NCI-H2107 treated with DMSO at 0.1 percent for 48 hours (cell line): ENCODE data around the gene KCNF1.

Experiments used
- DNase-seq: peaks from one replicate; lab custom pipeline; 2025; ENCODE audit not compliant: unreplicated experiment; lab: John Stamatoyannopoulos, UW

KCNF1 gene

DNA sequence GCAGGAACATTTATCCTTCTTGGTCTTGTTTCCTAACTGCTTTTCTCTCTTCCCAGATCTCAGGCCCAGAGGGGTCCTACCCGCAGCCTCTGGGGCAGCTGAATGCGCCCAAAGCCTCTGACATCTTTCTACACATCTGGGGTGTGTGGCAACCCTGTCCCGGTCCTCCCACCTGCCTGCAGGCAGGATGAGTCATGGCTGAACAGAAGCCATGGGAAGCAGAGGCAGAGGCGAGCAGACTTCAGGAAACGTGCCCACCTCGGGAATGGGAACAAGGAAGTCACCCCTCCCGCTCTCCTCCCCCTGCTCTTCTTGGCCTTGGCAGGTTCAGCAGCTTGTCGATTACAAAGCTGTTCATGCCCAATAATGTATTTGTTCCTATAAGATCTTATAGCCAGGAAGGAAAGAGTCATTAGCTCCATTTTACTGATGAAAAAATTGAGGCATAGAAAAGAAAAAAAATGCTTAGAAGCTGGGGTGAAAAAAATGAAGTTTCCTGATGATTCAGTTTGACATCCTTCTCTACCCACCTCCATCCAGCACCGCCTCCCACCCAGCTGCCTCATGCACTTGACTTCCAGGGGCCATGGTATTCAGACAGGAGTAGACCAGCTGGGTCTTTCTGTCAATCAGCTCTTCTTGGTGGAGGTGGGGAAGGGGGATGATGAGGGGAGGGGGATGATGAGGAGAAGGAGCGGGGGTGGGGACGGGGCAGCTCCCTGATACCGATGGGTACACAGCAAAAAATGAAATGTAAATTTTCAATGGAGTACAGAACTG, 10.4 kb upstream of the KCNF1 start:
- DNase-seq, result no peak

DNA sequence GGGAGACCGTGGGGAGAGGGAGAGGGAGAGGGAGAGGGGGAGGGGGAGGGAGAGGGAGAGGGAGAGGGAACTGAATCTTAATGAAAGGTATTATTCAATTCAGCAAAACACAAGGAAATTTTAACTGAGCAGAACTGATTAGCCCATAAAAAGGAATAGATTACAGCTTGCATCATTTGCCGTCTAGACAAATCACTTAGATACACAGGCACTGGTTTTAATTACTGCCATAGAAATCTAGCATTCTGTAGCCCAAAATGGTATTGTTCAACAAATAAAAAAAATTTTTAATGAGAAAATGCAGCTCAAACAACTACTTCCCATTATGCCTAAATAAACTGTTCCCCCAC, 7.9 kb upstream of the KCNF1 start:
- DNase-seq, result no peak

DNA sequence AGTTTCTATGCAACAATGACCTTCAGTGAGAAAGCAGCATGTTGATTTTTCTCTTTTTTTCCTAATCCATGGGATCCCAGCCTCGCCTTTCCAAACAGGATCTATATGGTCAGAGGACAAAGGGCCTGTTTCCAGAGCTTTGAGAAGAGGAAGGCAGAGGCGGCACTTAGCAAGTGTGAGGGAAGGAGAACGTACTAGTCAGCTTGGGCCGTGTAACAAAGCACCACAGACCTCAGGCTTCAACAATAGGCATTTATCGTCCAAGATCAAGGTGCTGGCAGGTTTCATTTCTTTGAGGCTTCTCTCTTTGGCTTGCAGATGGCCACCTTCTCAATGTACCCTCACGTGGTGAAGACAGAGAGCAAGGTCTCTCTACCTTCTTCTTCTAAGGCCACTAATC, 7.3 kb upstream of the KCNF1 start:
- DNase-seq, result no peak

GRCh38 chr2:10905006-10905861, 6.5 kb upstream of the KCNF1 start:
- no peak for DNase-seq

- DNase-seq, result no peak
Observed at GRCh38 chr2:10905862-10906143, 5.9 kb upstream of the KCNF1 start.

- DNase-seq, result no peak
Observed at GRCh38 chr2:10906926-10907625, 4.7 kb upstream of the KCNF1 start.

- DNase-seq, result no peak
Observed at GRCh38 chr2:10908195-10908594, 3.5 kb upstream of the KCNF1 start.

DNA sequence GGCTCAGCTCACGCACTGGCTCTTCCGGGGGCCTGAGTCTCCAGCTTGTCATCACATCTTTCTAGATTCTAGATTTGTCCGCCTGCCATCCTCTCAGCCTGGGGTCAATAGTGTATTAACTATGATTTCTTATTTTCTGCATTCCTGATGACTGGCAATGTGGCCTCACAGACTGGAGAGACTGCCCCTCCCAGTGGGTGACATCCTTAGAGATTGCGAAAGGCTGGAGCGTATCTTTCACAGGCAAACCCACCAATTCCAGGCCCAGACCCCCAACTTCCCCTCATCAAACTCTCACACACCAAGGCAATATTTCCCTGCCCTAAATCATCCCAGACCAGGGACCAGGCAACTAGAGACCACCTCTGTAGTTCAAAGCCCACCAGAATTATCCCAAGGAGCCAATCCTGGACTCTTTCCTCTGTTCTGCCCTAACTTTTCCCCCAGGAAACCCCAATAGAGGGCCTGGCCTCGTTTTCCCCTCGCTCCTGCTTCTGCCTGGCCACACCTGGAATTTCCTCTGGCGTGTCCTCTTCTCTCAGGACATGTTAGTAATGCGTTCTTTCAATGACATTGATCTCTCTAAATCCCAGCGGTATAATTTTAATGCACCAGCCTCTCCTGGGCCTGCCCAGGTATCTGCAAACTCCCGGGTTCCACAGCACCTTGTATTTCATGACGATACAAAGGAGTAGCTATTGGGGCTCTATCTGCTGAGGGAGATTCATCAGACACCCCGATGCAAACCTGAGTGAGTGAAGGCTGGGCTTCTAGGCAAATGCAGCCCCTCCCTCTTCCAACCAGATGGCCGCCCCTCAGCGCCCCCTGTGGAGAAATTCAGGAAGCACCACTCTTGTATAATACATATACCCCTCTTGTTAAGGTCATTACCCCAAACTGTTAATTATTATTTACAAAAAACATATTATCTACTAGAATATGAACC, 2.4 kb upstream of the KCNF1 start:
- no peak for DNase-seq

DNA sequence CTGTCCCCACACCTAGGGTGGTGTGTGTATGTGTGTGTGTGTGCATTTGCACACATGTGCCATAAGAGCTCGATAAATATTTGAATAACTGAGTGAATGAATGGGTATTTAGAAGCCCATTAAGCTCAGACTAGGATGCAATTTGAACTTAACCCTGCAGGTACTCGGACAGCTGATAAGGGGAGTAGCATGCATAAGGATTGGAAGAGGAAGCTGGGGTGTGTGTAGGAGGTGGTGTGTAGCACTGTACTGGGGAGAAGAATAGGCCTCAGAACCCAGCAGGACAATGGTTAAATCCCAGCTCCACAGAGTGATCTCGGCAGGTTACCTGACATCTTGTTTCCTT, 1.8 kb upstream of the KCNF1 start:
- no peak for DNase-seq

- no peak for DNase-seq
Observed at GRCh38 chr2:10910625-10911024, 1.1 kb upstream of the KCNF1 start.

DNA sequence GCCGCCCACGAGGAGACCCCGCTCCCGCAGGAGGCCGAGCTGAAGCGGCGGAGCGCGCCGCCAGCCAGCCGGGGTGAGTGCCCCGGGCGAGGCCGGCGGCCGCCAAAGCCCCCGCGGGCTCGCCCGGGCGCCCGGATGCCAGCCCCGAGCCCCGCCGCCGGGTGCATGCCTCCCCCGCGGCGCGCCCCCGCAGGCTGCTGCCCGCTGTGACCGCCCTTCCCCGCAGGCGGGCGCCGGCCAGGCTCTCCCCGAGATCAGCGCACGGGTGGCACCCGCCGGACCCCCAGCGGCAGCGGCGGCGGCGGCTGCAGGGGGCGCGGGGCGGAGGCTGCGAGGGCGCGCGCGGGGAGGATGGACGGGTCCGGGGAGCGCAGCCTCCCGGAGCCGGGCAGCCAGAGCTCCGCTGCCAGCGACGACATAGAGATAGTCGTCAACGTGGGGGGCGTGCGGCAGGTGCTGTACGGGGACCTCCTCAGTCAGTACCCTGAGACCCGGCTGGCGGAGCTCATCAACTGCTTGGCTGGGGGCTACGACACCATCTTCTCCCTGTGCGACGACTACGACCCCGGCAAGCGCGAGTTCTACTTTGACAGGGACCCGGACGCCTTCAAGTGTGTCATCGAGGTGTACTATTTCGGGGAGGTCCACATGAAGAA, 470 bp downstream of the KCNF1 start:
- no peak for DNase-seq

DNA sequence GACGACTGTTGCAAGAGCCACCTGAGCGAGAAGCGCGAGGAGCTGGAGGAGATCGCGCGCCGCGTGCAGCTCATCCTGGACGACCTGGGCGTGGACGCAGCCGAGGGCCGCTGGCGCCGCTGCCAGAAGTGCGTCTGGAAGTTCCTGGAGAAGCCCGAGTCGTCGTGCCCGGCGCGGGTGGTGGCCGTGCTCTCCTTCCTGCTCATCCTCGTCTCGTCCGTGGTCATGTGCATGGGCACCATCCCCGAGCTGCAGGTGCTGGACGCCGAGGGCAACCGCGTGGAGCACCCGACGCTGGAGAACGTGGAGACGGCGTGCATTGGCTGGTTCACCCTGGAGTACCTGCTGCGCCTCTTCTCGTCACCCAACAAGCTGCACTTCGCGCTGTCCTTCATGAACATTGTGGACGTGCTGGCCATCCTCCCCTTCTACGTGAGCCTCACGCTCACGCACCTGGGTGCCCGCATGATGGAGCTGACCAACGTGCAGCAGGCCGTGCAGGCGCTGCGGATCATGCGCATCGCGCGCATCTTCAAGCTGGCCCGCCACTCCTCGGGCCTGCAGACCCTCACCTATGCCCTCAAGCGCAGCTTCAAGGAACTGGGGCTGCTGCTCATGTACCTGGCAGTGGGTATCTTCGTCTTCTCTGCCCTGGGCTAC, 1.2 kb downstream of the KCNF1 start:
- no peak for DNase-seq

- DNase-seq, result no peak
Observed at GRCh38 chr2:10913501-10914271, 2.0 kb downstream of the KCNF1 start.

DNA sequence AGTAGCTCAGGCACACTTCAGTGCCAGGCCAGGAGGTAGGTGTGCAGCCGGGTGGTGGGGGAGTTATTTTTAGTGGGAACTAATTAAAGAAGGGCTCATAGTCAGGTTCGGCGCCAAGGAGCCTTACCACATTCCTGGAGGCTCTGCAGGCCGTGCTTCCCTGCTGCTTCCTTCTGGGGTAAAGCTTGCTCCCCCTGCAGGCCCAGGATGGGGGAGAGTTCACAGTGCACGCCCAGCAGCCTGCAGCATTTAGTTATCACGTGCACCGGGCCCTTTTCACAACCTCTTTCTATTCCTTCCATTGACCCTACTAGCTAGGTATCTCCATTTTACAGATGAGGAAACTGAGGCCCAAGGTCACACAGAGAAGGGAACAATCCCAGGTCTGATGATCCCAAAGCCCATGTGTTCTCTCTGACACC, 2.5 kb downstream of the KCNF1 start:
- no peak for DNase-seq

DNA sequence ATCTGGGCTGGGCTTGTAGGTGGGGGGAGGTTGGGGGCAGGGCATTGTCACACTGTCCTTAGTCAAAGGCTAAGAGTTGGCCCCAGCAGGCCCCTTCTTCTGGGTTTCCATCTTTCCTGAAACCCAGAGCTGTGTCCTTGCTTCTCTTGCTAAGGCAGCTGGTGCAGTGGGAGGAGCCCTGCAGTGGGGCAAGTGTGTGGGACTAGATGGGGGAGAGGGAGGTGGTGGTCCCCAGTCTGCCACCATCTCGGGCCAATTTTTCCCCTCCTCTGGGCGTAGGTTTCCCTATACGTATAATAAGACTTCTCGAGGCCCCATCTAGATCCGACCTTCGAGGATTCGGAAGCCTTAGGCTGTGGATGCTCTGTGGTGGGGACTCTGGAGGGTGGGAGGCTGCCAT, 3.5 kb downstream of the KCNF1 start:
- no peak for DNase-seq

GRCh38 chr2:10915731-10916276, 4.1 kb downstream of the KCNF1 start:
- no peak for DNase-seq

GRCh38 chr2:10916953-10917352, 5.2 kb downstream of the KCNF1 start:
- DNase-seq, result no peak

- DNase-seq, result no peak
Observed at GRCh38 chr2:10917927-10918326, 6.2 kb downstream of the KCNF1 start.
